Astrocyte (in vitro differentiated cells and primary cell): Measurements from ENCODE around the gene ACTN4.

Experiments used
- EZH2 ChIP-seq: IDR thresholded peaks from 2 replicates; pipeline ENCODE4 v1.6.1; 2012; ENCODE audit warnings: mild to moderate bottlenecking, low read length, inconsistent platforms; ENCODE audit not compliant: insufficient read depth
- TF ChIP-seq, protein P1 (sequence below): IDR thresholded peaks from 2 replicates; pipeline ENCODE4 v1.5.1; 2011; ENCODE audit warnings: low read depth, mild to moderate bottlenecking, inconsistent platforms, low read length, moderate library complexity; ENCODE audit not compliant: insufficient read depth

DNA sequence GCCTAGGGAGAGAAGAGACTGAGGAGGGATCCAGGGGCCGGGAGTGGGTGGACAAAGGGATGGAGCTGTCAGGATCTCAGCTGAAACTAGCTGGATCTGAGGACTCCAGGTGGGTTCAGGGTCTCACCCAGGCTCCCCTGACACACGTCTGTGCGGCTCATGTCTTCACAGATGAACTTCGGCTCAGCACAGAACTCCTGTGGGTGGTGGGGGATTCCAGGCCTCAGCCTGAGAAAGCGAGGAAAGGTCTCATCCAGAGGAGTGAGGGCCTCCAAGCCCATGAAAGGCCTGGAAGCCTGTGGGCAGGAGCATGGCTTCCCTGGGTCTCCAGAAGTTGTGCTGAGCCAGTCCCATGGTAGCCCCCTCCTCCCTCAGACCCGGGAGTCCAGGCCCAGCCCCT lies 95.5 kb downstream of the ACTN4 start:
- TF ChIP-seq, protein P1, sequence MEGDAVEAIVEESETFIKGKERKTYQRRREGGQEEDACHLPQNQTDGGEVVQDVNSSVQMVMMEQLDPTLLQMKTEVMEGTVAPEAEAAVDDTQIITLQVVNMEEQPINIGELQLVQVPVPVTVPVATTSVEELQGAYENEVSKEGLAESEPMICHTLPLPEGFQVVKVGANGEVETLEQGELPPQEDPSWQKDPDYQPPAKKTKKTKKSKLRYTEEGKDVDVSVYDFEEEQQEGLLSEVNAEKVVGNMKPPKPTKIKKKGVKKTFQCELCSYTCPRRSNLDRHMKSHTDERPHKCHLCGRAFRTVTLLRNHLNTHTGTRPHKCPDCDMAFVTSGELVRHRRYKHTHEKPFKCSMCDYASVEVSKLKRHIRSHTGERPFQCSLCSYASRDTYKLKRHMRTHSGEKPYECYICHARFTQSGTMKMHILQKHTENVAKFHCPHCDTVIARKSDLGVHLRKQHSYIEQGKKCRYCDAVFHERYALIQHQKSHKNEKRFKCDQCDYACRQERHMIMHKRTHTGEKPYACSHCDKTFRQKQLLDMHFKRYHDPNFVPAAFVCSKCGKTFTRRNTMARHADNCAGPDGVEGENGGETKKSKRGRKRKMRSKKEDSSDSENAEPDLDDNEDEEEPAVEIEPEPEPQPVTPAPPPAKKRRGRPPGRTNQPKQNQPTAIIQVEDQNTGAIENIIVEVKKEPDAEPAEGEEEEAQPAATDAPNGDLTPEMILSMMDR = no peak
- no peak for TF ChIP-seq EZH2
